K562 (cell line): ENCODE results near the gene ZMPSTE24. TPM values are rescaled to one million over a fixed set of nuclear protein-coding genes. Genes with fewer than 3 reads are reported as not detected.

Experiments
- ADNP ChIP-seq: fragments of 200-800 bp; sonication (Bioruptor generic); IDR thresholded peaks from 2 replicates; pipeline ENCODE4 v1.6.1; 2016; ENCODE audit warnings: missing genetic modification characterization, missing compliant biosample characterization
- BCOR ChIP-seq: fragments of 450-650 bp; IDR thresholded peaks from 2 replicates; pipeline ENCODE4 v1.6.1; 2016
- BRF2 ChIP-seq: IDR thresholded peaks from 3 replicates; pipeline ENCODE4 v1.6.1; 2011; ENCODE audit warnings: borderline replicate concordance, mild to moderate bottlenecking; ENCODE audit not compliant: insufficient read length, insufficient read depth
- CBFB ChIP-seq: sonication (generic); formaldehyde crosslinking; IDR thresholded peaks from 2 replicates; pipeline ENCODE4 v1.4.0; 2020; ENCODE audit warnings: mild to moderate bottlenecking, missing genetic modification reagents
- CBX3 ChIP-seq, 2 experiments: IDR thresholded peaks; 1 replicate in 1 of 2; 2 replicates in 1 of 2; pipeline ENCODE4 v1.6.1; 2012; ENCODE audit warnings: inconsistent platforms in 2 of 2, low read length in 2 of 2, borderline replicate concordance in 1 of 2, control low read depth in 1 of 2
- HBP1 ChIP-seq: fragments of 450-650 bp; formaldehyde crosslinking; IDR thresholded peaks from 2 replicates; pipeline ENCODE4 v1.4.0; 2022; ENCODE audit warnings: missing genetic modification characterization
- KAT8 ChIP-seq: fragments of 450-650 bp; IDR thresholded peaks from 2 replicates; pipeline ENCODE4 v1.6.1; 2016; ENCODE audit warnings: low read depth, mild to moderate bottlenecking
- KDM5B ChIP-seq: fragments of 200-600 bp; sonication (generic); IDR thresholded peaks from 2 replicates; pipeline ENCODE4 v1.6.1; 2012; ENCODE audit warnings: low read depth, mild to moderate bottlenecking, moderate library complexity, low read length, control low read depth, inconsistent platforms; ENCODE audit not compliant: insufficient replicate concordance
- MCM3 ChIP-seq: fragments of 450-650 bp; IDR thresholded peaks from 2 replicates; pipeline ENCODE4 v1.6.1; 2016
- MLLT1 ChIP-seq, 2 experiments: fragments of 450-650 bp; IDR thresholded peaks; 2 replicates each; pipeline ENCODE4 v1.6.1; 2016
- MXI1 ChIP-seq: IDR thresholded peaks from 2 replicates; pipeline ENCODE4 v1.6.1; 2011; ENCODE audit warnings: low read depth, mild to moderate bottlenecking, improper control_type of control experiment, low read length
- NCOR1 ChIP-seq: fragments of 450-650 bp; IDR thresholded peaks from 2 replicates; pipeline ENCODE4 v1.6.1; 2016; ENCODE audit warnings: mild to moderate bottlenecking, moderate library complexity
- PHB ChIP-seq: fragments of 250-450 bp; sonication (Bioruptor Pico); IDR thresholded peaks from 2 replicates; pipeline ENCODE4 v1.5.0; 2021
- POLR3G ChIP-seq: IDR thresholded peaks from 2 replicates; pipeline ENCODE4 v1.6.1; 2011; ENCODE audit not compliant: insufficient read length, insufficient replicate concordance; ENCODE audit errors: extremely low read depth
- PTRF ChIP-seq: fragments of 450-650 bp; IDR thresholded peaks from 2 replicates; pipeline ENCODE4 v1.6.1; 2016; ENCODE audit warnings: mild to moderate bottlenecking, missing genetic modification characterization, missing compliant biosample characterization
- RHOXF2B ChIP-seq: fragments of 250-450 bp; sonication (Bioruptor Pico); conservative IDR thresholded peaks from 2 replicates; pipeline ENCODE4 v1.5.1; 2021
- SNRNP70 ChIP-seq: fragments of 200-400 bp; formaldehyde crosslinking; optimal IDR thresholded peaks from 2 replicates; pipeline ENCODE3; 2017; ENCODE audit warnings: low read depth, low read length
- SRSF3 ChIP-seq: fragments of 200-400 bp; formaldehyde crosslinking; IDR thresholded peaks from 2 replicates; pipeline ENCODE4 v1.6.1; 2016; ENCODE audit warnings: mild to moderate bottlenecking, low read length, moderate library complexity; ENCODE audit not compliant: insufficient read depth
- TCF7 ChIP-seq: sonication (generic); IDR thresholded peaks from 2 replicates; pipeline ENCODE4 v1.6.1; 2016; ENCODE audit warnings: antibody characterized with exemption, borderline replicate concordance
- XRCC3 ChIP-seq: fragments of 450-650 bp; IDR thresholded peaks from 2 replicates; pipeline ENCODE4 v1.6.1; 2017; ENCODE audit warnings: mild to moderate bottlenecking, moderate library complexity
- ZNF140 ChIP-seq: fragments of 250-450 bp; sonication (Bioruptor Pico); IDR thresholded peaks from 2 replicates; pipeline ENCODE4 v1.8.0; 2021; ENCODE audit warnings: moderate library complexity, mild to moderate bottlenecking, inconsistent platforms
- ZNF280A ChIP-seq: fragments of 450-650 bp; IDR thresholded peaks from 2 replicates; pipeline ENCODE4 v1.6.1; 2018; ENCODE audit warnings: mild to moderate bottlenecking, low read depth; ENCODE audit not compliant: partially characterized antibody
- ZNF584 ChIP-seq: fragments of 200-800 bp; sonication (Bioruptor generic); IDR thresholded peaks from 2 replicates; pipeline ENCODE4 v1.6.1; 2016; ENCODE audit warnings: low read depth, mild to moderate bottlenecking, missing genetic modification characterization, missing compliant biosample characterization
- ZNF695 ChIP-seq: fragments of 450-650 bp; formaldehyde crosslinking; IDR thresholded peaks from 2 replicates; pipeline ENCODE4 v1.4.0; 2020; ENCODE audit warnings: mild to moderate bottlenecking, moderate library complexity
- polyA plus RNA-seq, 8 experiments: library from polyadenylated mRNA; depleted of rRNA in 4 of 8; stranded (reverse) in 5 of 8; unstranded in 3 of 8; fragments of >200 nt; fragmentation: Nextera tagmentation in 2 of 8; fragmentation: Illumina TruSeq in 1 of 8; extraction: Ambion mirVana in 2 of 8; extraction: Trizol in 1 of 8; gene quantifications; 2 replicates each; pipeline versions ENCODE4 v1.2.1 to v1.2.3, GENCODE V29; 2011 to 2014; ENCODE audit warnings: inconsistent platforms in 1 of 8, missing spikeins in 1 of 8
- total RNA-seq, 7 experiments: library from RNA; depleted of rRNA in 6 of 7; stranded (reverse); fragments of >200 nt in 6 of 7; fragmentation: Illumina TruSeq in 2 of 7; extraction: Trizol in 2 of 7; gene quantifications; 2 replicates each; pipeline versions ENCODE4 v1.2.1 to v1.2.3, GENCODE V29; 2011 to 2021; ENCODE audit warnings: low replicate concordance in 1 of 7

ZMPSTE24 gene
- total and polyA plus RNA-seq, 9 of the 15 experiments (the other 6 are each of a cell fraction or from before 2014, with no cell fraction given), result 30.7 to 75.9 (median 64.3) TPM

- TF ChIP-seq HBP1, result no peak
- TF ChIP-seq NCOR1, result no peak
- TF ChIP-seq POLR3G, result no peak
- no peak for TF ChIP-seq PHB (CRISPR knock-in tag)
- no peak for TF ChIP-seq KDM5B
- TF ChIP-seq MLLT1 (IDR thresholded peaks at IDR 0.05), result 0 out of 4 replicates have a peak, but pooled peaks of 1 of the 2 experiments have one; percentile 54
- TF ChIP-seq BRF2, result no peak
- TF ChIP-seq TCF7, result 0 out of 2 replicates have a peak, but pooled peaks have one; percentile 45
- no peak for TF ChIP-seq MCM3
- TF ChIP-seq BCOR, result 0 out of 2 replicates have a peak, but pooled peaks have one; percentile 20
- no peak for TF ChIP-seq SNRNP70
- no peak for TF ChIP-seq ZNF140 (CRISPR knock-in tag)
- peak; percentile 82; the same call in 1 of the 2 replicates for TF ChIP-seq CBFB
- TF ChIP-seq ADNP (tag), result no peak
- no peak for TF ChIP-seq PTRF (tag)
- TF ChIP-seq SRSF3, result no peak
- no peak for TF ChIP-seq RHOXF2B (CRISPR knock-in tag)
- TF ChIP-seq CBX3 (IDR thresholded peaks at IDR 0.05; ENCODE audit: borderline replicate concordance in 1 of 2, low read length in 2 of 2), result peak in 1 of 2 experiments; percentile 90; a peak in 2 of 3 replicates
- TF ChIP-seq ZNF280A, result no peak
- no peak for TF ChIP-seq MXI1
- TF ChIP-seq XRCC3, result no peak
- no peak for TF ChIP-seq KAT8
- TF ChIP-seq ZNF584 (CRISPR knock-in tag), result no peak
- TF ChIP-seq ZNF695 (CRISPR knock-in tag), result no peak
Measured at GRCh38 chr1:40315239-40315794, 57.3 kb downstream of the ZMPSTE24 start (continued).
